Breast epithelium (tissue), 4 donors: ENCODE results near the gene SPPL3. TPM values are rescaled to one million over a fixed set of nuclear protein-coding genes. Genes with fewer than 3 reads are reported as not detected.
"Not testable (repeated sequence)": the region's sequence is repeated elsewhere in the genome, so short reads cannot be mapped to it uniquely, and the experiment has no call there.

Experiments
- DNase-seq, 2 donors: peaks; one replicate each; pipeline ENCODE4 v3.0.0-alpha.2; 2019; ENCODE audit warnings: low spot score in 2 of 2
- H3K27ac ChIP-seq, 2 donors: fragments of 200-600 bp; sonication (generic) in 1 of 2; one replicate each; pipeline ENCODE4 v1.5.1; 2016 to 2019; ENCODE audit warnings: mild to moderate bottlenecking in 1 of 2
- H3K27me3 ChIP-seq, 2 donors: fragments of 200-600 bp; sonication (generic) in 1 of 2; one replicate each; pipeline versions ENCODE4 v1.5.1 to v1.6.0; 2017 to 2019; ENCODE audit warnings: control low read depth in 1 of 2, mild to moderate bottlenecking in 1 of 2
- H3K36me3 ChIP-seq: fragments of 200-600 bp; one replicate; pipeline ENCODE4 v1.5.1; 2019
- H3K4me1 ChIP-seq, 2 donors: fragments of 200-600 bp; sonication (generic); one replicate each; pipeline ENCODE4 v1.5.1; 2016 to 2019; ENCODE audit warnings: control low read depth in 1 of 2
- H3K4me3 ChIP-seq, 3 donors: fragments of 200-600 bp; sonication (generic); 1 replicate in 2 of 3; 2 replicates in 1 of 3; pipeline ENCODE4 v1.5.1; 2016 to 2019; ENCODE audit warnings: mild to moderate bottlenecking in 3 of 3, moderate library complexity in 2 of 3
- H3K9me3 ChIP-seq, 2 donors: fragments of 200-600 bp; sonication (generic) in 1 of 2; one replicate each; pipeline ENCODE4 v1.5.1; 2016 to 2019; ENCODE audit warnings: control low read depth in 1 of 2
- CTCF ChIP-seq, 3 donors: fragments of 450-650 bp; IDR thresholded peaks; one replicate each; pipeline ENCODE4 v1.5.1; 2016 to 2017; ENCODE audit warnings: antibody characterized with exemption in 3 of 3, mild to moderate bottlenecking in 3 of 3, moderate library complexity in 3 of 3
- POLR2A ChIP-seq: fragments of 450-650 bp; IDR thresholded peaks from one replicate; pipeline ENCODE4 v1.6.1; 2016; ENCODE audit warnings: antibody characterized with exemption, mild to moderate bottlenecking, moderate library complexity
- POLR2AphosphoS5 ChIP-seq, 3 donors: sonication (generic); formaldehyde crosslinking; IDR thresholded peaks; one replicate each; pipeline ENCODE4 v1.6.1; 2017; ENCODE audit warnings: antibody characterized with exemption in 3 of 3
- intact Hi-C: fragments of 100-400 bp; cut with DNase I; formaldehyde crosslinking; loops from one replicate; pipeline ENCODE4 v1.15.1; 2023; ENCODE audit warnings: low total_unique reads
- total RNA-seq, 3 donors: library from RNA; depleted of rRNA; stranded (reverse); fragments of >200 nt; gene quantifications; one replicate each; pipeline ENCODE4 v1.1.0, GENCODE V29; 2016

The SPPL3 gene
- 10 to 100 TPM; 19.0 to 27.1 (median 22.0) TPM for total RNA-seq

GRCh38 chr12:120904197-120904773, at the start of gene SPPL3:
TSS of gene SPPL3 (minus strand) at chr12:120904358. CDS start at chr12:120903867, 491 bp downstream.
- peak within 1 kb of the TSS; percentile 96 to 98 (median 97) for H3K4me3 ChIP-seq
- intact Hi-C loops, result no loop called here
- no peak for TF ChIP-seq CTCF (IDR thresholded peaks at IDR 0.05)
- TF ChIP-seq POLR2AphosphoS5 (IDR thresholded peaks at IDR 0.05), result peak; percentile 66 to 80 (median 76)
- TF ChIP-seq POLR2A, result peak; percentile 31
- peaks cover 0 to 9% of the 10 kb centered on the region in 2 donors for H3K4me1 ChIP-seq
- peak; percentile 84 to 86 for DNase-seq
- peak within 1 kb of the TSS; percentile 86 to 90 for H3K27ac ChIP-seq
- H3K36me3 ChIP-seq, result no peaks in the 10 kb centered on the region
- no peaks in the 10 kb centered on the region for H3K27me3 ChIP-seq
- H3K9me3 ChIP-seq, result no peaks in the 10 kb centered on the region

GRCh38 chr12:120950807-120951206, 46.6 kb upstream of the SPPL3 start:
- no peak for TF ChIP-seq POLR2AphosphoS5 (IDR thresholded peaks at IDR 0.05)
- no peak for TF ChIP-seq POLR2A
- no peak for TF ChIP-seq CTCF (IDR thresholded peaks at IDR 0.05)
- H3K4me3 ChIP-seq, result no peak overlapping the region
- no peak for DNase-seq
- intact Hi-C loops, result no loop called here
- no peaks in the 10 kb centered on the region for H3K36me3 ChIP-seq
- H3K27ac ChIP-seq, result no peak overlapping the region
- H3K9me3 ChIP-seq, result peaks cover 0 to 3% of the 10 kb centered on the region in 2 donors
- no peaks in the 10 kb centered on the region for H3K4me1 ChIP-seq
- no peaks in the 10 kb centered on the region for H3K27me3 ChIP-seq

- H3K27me3 ChIP-seq, H3K9me3 ChIP-seq, H3K27ac ChIP-seq, H3K36me3 ChIP-seq, H3K4me3 ChIP-seq, intact Hi-C loops, DNase-seq, H3K4me1 ChIP-seq: not testable (repeated sequence)
These were observed 46.2 kb upstream of the SPPL3 start for GRCh38 chr12:120950260-120950799.

- H3K9me3 ChIP-seq, DNase-seq, H3K4me1 ChIP-seq, intact Hi-C loops, H3K27ac ChIP-seq, H3K36me3 ChIP-seq, H3K27me3 ChIP-seq, H3K4me3 ChIP-seq: not testable (repeated sequence)
These were observed 41.4 kb upstream of the SPPL3 start for GRCh38 chr12:120945516-120945915.

GRCh38 chr12:120944645-120945217, 40.6 kb upstream of the SPPL3 start:
- no peaks in the 10 kb centered on the region for H3K36me3 ChIP-seq
- no peaks in the 10 kb centered on the region for H3K9me3 ChIP-seq
- H3K4me3 ChIP-seq, result no peak overlapping the region
- intact Hi-C loops, result no loop called here
- TF ChIP-seq POLR2AphosphoS5 (IDR thresholded peaks at IDR 0.05) (no peak), CTCF (IDR thresholded peaks at IDR 0.05) (peak in 2 of 3 donors; percentile 48 to 51)
- DNase-seq, result peak in 1 of 2 donors; percentile 60
- no peaks in the 10 kb centered on the region for H3K4me1 ChIP-seq
- H3K27me3 ChIP-seq, result no peaks in the 10 kb centered on the region
- no peak overlapping the region for H3K27ac ChIP-seq

GRCh38 chr12:120943482-120943881, 39.3 kb upstream of the SPPL3 start:
- no peaks in the 10 kb centered on the region for H3K27me3 ChIP-seq
- DNase-seq, result no peak
- no peaks in the 10 kb centered on the region for H3K9me3 ChIP-seq
- intact Hi-C loops, result no loop called here
- no peaks in the 10 kb centered on the region for H3K4me1 ChIP-seq
- H3K36me3 ChIP-seq, result no peaks in the 10 kb centered on the region
- no peak for TF ChIP-seq POLR2AphosphoS5 (IDR thresholded peaks at IDR 0.05)
- TF ChIP-seq CTCF (IDR thresholded peaks at IDR 0.05), result no peak
- TF ChIP-seq POLR2A, result no peak
- no peak overlapping the region for H3K4me3 ChIP-seq
- H3K27ac ChIP-seq, result no peak overlapping the region
